Activated CD8-positive, alpha-beta memory T cell treated with anti-CD3 and anti-CD28 coated beads for 1 hour (primary cell): ENCODE measurements around the gene UBE2U.
"Not testable (repeated sequence)": the region's sequence is repeated elsewhere in the genome, so short reads cannot be mapped to it uniquely, and the experiment has no call there.

Source experiments
- DNase-seq, 2 donors: peaks; one replicate each; pipeline ENCODE4 v3.0.0-alpha.2; 2020; ENCODE audit warnings: low read depth in 1 of 2; ENCODE audit errors: extremely low read depth in 1 of 2

Gene UBE2U

GRCh38 chr1:64236541-64236954 lies 33.1 kb downstream of the UBE2U start:
- no peak for DNase-seq

GRCh38 chr1:64239519-64239918 lies 36.1 kb downstream of the UBE2U start:
- DNase-seq = not testable (repeated sequence)

GRCh38 chr1:64240206-64240605 lies 36.8 kb downstream of the UBE2U start:
- DNase-seq = no peak

GRCh38 chr1:64241069-64241468 lies 37.6 kb downstream of the UBE2U start:
- DNase-seq = no peak

GRCh38 chr1:64242895-64243756 lies 39.7 kb downstream of the UBE2U start:
- no peak for DNase-seq

- no peak for DNase-seq
Measured at GRCh38 chr1:64243757-64244080, 40.3 kb downstream of the UBE2U start.

- DNase-seq = no peak
Measured at GRCh38 chr1:64245495-64245894, 42.1 kb downstream of the UBE2U start.

- DNase-seq = no peak
Measured at GRCh38 chr1:64246294-64246917, 43.0 kb downstream of the UBE2U start.

GRCh38 chr1:64248065-64248464 lies 44.6 kb downstream of the UBE2U start:
- DNase-seq = no peak

- not testable (repeated sequence) for DNase-seq
Measured at GRCh38 chr1:64250472-64250871, 47.0 kb downstream of the UBE2U start.

GRCh38 chr1:64251971-64252370 lies 48.5 kb downstream of the UBE2U start:
- no peak for DNase-seq

GRCh38 chr1:64257233-64257632 lies 53.8 kb downstream of the UBE2U start:
- DNase-seq = not testable (repeated sequence)

- DNase-seq = not testable (repeated sequence)
Measured at GRCh38 chr1:64258444-64258843, 55.0 kb downstream of the UBE2U start.

- DNase-seq = no peak
Measured at GRCh38 chr1:64263335-64263734, 59.9 kb downstream of the UBE2U start.

GRCh38 chr1:64263856-64264255 lies 60.4 kb downstream of the UBE2U start:
- DNase-seq = no peak

GRCh38 chr1:64265141-64265540 lies 61.7 kb downstream of the UBE2U start:
- no peak for DNase-seq

- no peak for DNase-seq
Measured at GRCh38 chr1:64266991-64267390, 63.6 kb downstream of the UBE2U start.

GRCh38 chr1:64268653-64269557 lies 65.5 kb downstream of the UBE2U start:
- DNase-seq = peak; percentile 20 to 28

- DNase-seq = no peak
Measured at GRCh38 chr1:64269558-64269884, 66.1 kb downstream of the UBE2U start.

- DNase-seq = no peak
Measured at GRCh38 chr1:64280001-64280400, 76.6 kb downstream of the UBE2U start.

- DNase-seq = no peak
Measured at GRCh38 chr1:64282351-64282750, 78.9 kb downstream of the UBE2U start.

GRCh38 chr1:64287071-64287470 lies 83.6 kb downstream of the UBE2U start:
- DNase-seq = no peak
